HFFc6 (cell line): Measurements from ENCODE around the gene SNX19. TPM values are rescaled to one million over a fixed set of nuclear protein-coding genes. Genes with fewer than 3 reads are reported as not detected.
A peak's percentile ranks its signal among the peaks of the same experiment; 100 is the strongest.
"Not testable (repeated sequence)": the region's sequence is repeated elsewhere in the genome, so short reads cannot be mapped to it uniquely, and the experiment has no call there.

Experiments
- DNase-seq: peaks from one replicate; pipeline ENCODE4 v3.0.0-alpha.2; 2018
- H3K27ac Mint-ChIP-seq: 2 replicates; pipeline ENCODE4 v1.8.0; 2020; ENCODE audit warnings: mild to moderate bottlenecking, mixed read lengths
- H3K27me3 Mint-ChIP-seq: 2 replicates; pipeline ENCODE4 v1.8.0; 2021; ENCODE audit warnings: mild to moderate bottlenecking, moderate library complexity, mixed read lengths; ENCODE audit not compliant: insufficient read depth
- H3K36me3 Mint-ChIP-seq: 2 replicates; pipeline ENCODE4 v1.8.0; 2021; ENCODE audit warnings: low read depth, mixed read lengths
- H3K4me1 Mint-ChIP-seq: 2 replicates; pipeline ENCODE4 v1.8.0; 2020; ENCODE audit warnings: low read depth, mixed read lengths
- H3K4me3 Mint-ChIP-seq: 2 replicates; pipeline ENCODE4 v1.8.0; 2020; ENCODE audit warnings: mild to moderate bottlenecking, moderate library complexity, mixed read lengths
- H3K9me3 Mint-ChIP-seq: 2 replicates; pipeline ENCODE4 v1.8.0; 2020; ENCODE audit warnings: mild to moderate bottlenecking, mixed read lengths
- CTCF ChIP-seq: fragments of 200-600 bp; sonication (generic); IDR thresholded peaks from 2 replicates; pipeline ENCODE4 v1.5.0; 2021; ENCODE audit warnings: antibody characterized with exemption, mild to moderate bottlenecking
- total RNA-seq, 6 experiments: library from RNA; stranded (reverse); fragmentation: NEBNext Ultra II Directional; extraction: Animal tissue kit (Norgen Biotek cat#: 25700); gene quantifications; 2 replicates in 1 of 6; 3 replicates in 5 of 6; pipeline ENCODE4 v1.2.3, GENCODE V29; 2021

SNX19 gene
- total RNA-seq, 6 experiments from 2014 or later, result 44.2 to 56.7 (median 50.2) TPM

- Mint-ChIP-seq H3K36me3 (no peaks in the 10 kb centered on the region), H3K4me3 (peak overlapping the region; percentile 18; the same call in 1 of the 2 replicates), H3K4me1 (peaks cover 30% of the 10 kb centered on the region), H3K9me3 (no peaks in the 10 kb centered on the region), H3K27ac (peak overlapping the region; percentile 29), H3K27me3 (peaks cover 7% of the 10 kb centered on the region)
- DNase-seq, result peak; percentile 41
- no peak for TF ChIP-seq CTCF
Measured at GRCh38 chr11:130945896-130946295, 29.6 kb upstream of the SNX19 start.

- TF ChIP-seq CTCF, result no peak
- no peak overlapping the region for H3K27ac Mint-ChIP-seq
Measured at GRCh38 chr11:130940706-130941105, 24.4 kb upstream of the SNX19 start.

GRCh38 chr11:130937051-130937450 is 20.8 kb upstream of the SNX19 start:
- H3K4me3 Mint-ChIP-seq, result no peak overlapping the region
- no peaks in the 10 kb centered on the region for H3K9me3 Mint-ChIP-seq
- no peak overlapping the region for H3K27ac Mint-ChIP-seq
- TF ChIP-seq CTCF, result no peak
- no peak for DNase-seq
- peaks cover 8% of the 10 kb centered on the region; the same call in 1 of the 2 replicates for H3K4me1 Mint-ChIP-seq
- no peaks in the 10 kb centered on the region for H3K36me3 Mint-ChIP-seq
- H3K27me3 Mint-ChIP-seq, result peaks cover 9% of the 10 kb centered on the region

More at GRCh38 chr11:130940706-130941105, 24.4 kb upstream of the SNX19 start:
- Mint-ChIP-seq H3K4me1 (peaks cover 18% of the 10 kb centered on the region), H3K27me3 (peaks cover 9% of the 10 kb centered on the region), H3K4me3 (no peak overlapping the region), H3K36me3 (no peaks in the 10 kb centered on the region), H3K9me3 (no peaks in the 10 kb centered on the region)
- no peak for DNase-seq

- no peak overlapping the region for H3K4me3 Mint-ChIP-seq
- TF ChIP-seq CTCF, result no peak
- no peak for DNase-seq
- peaks cover 9% of the 10 kb centered on the region for H3K27me3 Mint-ChIP-seq
- no peaks in the 10 kb centered on the region for H3K4me1 Mint-ChIP-seq
- no peak overlapping the region for H3K27ac Mint-ChIP-seq
- no peaks in the 10 kb centered on the region for H3K9me3 Mint-ChIP-seq
- no peaks in the 10 kb centered on the region for H3K36me3 Mint-ChIP-seq
Measured at GRCh38 chr11:130932086-130932712, 15.9 kb upstream of the SNX19 start.

- H3K4me1 Mint-ChIP-seq, result no peaks in the 10 kb centered on the region
- no peak for TF ChIP-seq CTCF
- no peaks in the 10 kb centered on the region for H3K36me3 Mint-ChIP-seq
- no peaks in the 10 kb centered on the region for H3K9me3 Mint-ChIP-seq
- H3K4me3 Mint-ChIP-seq, result no peak overlapping the region
- peaks cover 14% of the 10 kb centered on the region for H3K27me3 Mint-ChIP-seq
- no peak for DNase-seq
- H3K27ac Mint-ChIP-seq, result no peak overlapping the region
Measured at GRCh38 chr11:130924750-130925149, 8.5 kb upstream of the SNX19 start.

GRCh38 chr11:130920612-130921011 is 4.3 kb upstream of the SNX19 start:
- not testable (repeated sequence) for H3K9me3 Mint-ChIP-seq, H3K36me3 Mint-ChIP-seq, H3K27ac Mint-ChIP-seq, H3K4me3 Mint-ChIP-seq, DNase-seq, H3K4me1 Mint-ChIP-seq
- H3K27me3 Mint-ChIP-seq, result peaks cover 11% of the 10 kb centered on the region
